GM19452 (cell line): ENCODE measurements around the gene PLXNA2.

Experiments
- ATAC-seq: cut with Tn5 transposase; IDR thresholded peaks from one replicate; pipeline ENCODE4 v1.9.1; 2021; ENCODE audit not compliant: unreplicated experiment

PLXNA2 gene

DNA sequence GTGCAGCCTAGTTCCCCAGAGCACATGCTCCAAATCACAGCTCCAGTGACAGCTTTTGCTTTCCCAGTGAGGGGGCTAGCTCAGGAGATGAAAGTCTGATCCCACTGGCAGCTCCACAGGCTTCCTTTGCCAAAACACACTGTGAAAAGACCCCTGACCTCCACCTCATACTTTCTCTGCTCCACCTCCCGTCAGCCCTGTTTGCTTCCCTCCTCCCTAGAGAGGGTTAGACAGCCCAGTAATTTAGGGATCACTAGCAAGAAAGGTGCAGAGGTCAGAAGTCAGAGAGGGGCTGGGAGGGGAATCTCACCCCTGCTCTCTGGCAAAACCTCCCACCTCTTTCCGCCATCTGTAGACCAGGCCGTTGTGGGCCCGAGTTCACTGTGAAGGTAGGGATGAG lies 62.8 kb downstream of the PLXNA2 start:
- no peak for ATAC-seq

DNA sequence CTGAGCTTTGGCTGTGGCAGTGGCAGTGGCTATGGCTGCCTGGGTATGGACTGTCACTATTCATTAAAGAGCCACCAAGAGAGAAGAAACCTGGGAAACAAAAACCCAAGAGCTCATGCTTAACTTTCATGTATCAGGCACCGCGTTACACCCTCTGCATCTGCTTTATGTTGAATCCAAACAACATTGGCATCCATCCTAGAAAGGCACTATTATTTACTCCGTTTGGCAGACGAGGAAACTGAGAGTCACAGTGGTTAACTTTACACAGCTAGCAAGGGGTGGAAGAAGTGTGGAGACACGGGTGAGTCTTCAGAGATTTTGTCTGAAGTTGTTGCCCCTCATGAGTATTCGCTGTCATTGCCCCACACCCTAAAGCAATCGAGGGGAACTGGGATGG lies 63.8 kb downstream of the PLXNA2 start:
- no peak for ATAC-seq

DNA sequence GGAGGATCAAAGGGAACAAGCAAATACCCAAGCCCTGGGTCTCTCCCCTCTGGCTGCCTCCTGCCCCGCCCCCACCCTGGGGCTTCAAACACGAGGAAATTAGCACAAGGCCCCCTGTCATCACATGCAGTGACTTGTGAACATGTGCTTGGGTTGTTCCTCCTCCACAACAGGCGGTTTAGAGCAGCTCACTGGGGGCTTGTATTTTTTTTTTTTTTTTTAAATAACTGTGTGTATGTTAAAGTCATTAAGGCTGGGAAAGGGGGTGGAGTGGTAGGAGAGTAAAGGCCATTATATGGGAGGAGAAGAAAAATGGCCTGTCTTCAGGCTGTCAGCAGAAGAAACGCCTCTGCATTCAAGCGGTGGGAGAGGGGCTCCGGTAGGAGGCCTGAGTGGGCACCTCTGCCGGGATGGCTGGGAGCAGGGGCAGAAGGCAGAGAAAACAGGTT lies 64.2 kb downstream of the PLXNA2 start:
- no peak for ATAC-seq

DNA sequence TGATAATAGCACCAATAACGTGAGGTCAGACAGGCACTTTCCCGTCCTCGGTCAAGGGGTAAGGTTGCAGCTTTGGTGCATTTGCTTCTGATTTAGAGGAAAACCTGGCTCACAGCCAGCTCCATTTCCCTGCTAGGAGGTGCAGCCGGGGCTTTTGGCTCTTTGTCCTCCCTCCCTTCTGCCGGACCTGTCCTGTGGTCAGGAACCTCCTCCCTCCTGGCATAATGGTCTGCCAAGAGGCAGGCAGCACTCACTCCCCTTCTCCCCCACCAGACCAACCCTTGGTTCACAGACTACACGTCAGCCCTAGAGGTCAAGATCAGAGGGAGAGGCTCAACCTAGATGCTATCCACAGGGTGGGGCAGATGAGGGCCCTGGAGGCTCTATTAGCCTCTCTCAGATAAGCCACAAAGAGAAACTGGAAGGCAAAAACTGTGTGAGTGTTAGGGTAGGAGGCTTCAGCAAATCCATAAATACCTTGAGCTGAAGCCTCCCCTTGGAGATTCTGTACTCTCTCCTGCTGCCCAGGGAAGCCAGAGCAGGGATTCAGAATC lies 64.8 kb downstream of the PLXNA2 start:
- ATAC-seq = no peak

DNA sequence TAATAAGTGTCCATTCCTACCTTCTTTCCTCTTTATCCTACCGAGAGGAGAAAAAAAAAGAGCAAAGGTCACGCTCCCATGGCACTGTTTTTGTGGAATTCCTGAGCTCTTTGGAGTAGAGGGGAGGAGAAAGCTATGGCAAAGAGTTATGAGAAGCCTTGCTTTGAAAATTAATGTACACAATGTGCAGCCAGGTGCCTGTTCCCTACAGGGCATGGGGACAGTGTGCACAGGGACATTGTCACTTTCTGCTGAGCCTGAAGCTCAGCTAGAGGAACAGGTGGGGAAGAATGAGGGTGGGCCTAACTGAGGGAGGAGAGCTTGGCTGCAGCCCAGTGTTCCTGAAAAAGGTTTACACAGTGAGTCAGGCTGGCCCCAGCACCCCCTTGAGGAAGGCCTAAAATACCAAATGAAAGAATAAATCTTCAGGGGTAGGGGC lies 66.1 kb downstream of the PLXNA2 start:
- no peak for ATAC-seq

DNA sequence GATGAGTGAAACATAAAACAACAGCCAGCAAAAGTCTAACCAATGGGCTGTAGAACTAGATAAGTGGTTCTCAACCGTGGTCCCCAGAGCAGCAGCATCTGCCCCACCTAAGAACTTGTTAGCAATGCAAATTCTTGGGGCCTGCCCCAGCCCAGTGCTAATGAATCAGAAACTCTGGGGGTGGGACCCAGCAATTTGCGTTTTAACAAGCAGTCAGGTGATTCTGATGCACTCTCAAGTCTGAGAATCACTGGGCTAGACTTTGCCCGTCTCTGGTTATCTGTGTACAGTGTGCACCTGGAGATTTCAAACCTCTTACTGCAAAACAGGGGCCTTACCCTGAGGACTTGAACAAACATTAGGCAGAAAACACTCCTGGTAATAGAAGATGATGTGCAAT lies 66.5 kb downstream of the PLXNA2 start:
- no peak for ATAC-seq

DNA sequence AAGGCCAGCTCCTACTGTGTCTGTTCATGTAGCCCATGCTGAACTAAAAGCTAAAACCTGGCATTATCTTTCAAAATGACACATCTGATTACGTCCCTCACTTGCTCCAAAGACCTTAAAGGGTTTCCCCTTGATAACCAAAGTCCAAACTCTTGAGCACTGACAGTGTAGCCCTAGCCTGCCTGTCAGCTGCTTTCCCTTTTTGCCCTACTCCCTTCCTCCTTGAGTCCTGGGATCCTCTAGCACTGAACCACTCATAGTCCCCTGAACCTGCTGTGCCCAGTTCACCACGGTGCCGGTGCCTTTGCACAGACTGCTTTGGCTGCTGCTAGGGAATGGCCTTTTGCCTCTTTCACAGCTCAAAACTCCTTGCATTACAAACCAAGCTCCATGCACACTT lies 67.5 kb downstream of the PLXNA2 start:
- ATAC-seq = no peak

DNA sequence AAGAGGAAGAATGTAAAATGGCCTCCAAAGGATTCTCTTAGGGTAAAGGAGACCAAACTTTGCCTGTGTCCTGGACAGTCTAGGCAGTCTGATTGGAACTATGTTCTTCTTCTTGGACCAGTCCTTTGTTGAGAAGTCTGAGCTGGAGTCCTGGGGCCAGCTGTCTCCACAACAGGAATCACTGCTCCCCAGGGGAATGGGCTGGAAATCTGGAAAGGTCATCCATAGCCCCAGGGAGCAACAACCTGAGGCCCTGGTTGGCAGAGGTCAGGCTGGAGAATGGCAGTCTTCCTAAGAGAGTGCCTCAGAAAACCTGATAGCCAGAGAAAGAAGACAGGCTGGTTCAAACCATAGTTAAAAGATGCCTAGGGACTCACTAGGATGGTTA lies 68.7 kb downstream of the PLXNA2 start:
- no peak for ATAC-seq

DNA sequence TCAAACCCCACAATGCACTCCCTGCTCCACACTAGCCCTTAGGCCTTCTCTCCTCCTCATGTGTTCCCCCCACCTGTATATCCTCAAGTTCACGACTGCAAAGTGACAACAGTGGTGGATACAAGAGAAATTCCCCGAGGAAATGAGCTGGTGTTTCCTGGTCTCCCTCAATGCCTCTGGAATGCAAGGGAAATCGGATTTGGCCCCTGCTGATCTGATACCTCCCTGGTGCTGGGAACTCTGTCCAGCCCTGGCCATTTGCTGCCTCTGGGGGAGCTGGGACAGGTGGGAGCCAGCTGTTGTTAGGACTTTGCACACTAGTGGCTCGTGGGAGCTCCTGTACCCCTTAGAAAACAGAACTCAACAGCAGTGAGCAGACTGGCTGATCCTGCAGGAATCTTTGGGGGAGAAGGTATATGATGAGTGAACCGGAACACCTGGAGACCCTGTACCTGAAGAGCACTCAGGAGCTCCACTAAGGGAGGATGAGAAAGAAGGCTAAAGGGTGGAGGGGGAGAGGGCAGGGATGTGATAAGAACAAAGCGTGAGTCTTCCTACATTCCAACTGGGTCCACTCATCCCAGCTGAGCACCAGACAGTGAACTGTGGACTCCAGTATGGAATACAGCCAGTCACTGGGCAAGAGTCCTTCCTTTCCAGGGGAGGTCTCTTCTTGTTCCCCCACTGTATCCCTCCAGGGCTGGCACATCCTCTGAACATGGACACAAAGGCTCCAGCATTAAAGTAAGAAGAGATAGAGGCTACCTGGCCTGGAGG lies 69.3 kb downstream of the PLXNA2 start:
- no peak for ATAC-seq

DNA sequence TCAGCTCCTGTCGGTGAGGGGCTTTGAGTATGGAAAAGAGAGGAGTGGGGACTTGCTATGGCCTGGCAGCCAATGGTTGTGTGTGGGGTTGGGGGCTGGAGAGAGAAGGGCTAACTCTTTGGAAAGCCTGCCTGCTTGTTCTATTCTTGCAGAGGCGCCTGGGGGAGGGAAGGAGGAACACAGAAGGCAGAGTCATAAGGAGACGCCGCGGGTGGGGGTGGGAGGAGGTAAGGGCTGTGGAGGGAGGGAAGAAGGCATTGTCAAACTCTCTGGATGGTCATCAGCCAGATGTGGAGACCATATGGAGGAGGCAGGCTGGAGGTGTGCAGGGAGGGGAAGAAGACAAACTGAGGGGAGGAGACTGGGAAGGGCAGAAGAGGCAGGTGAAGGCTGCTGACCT lies 70.0 kb downstream of the PLXNA2 start:
- ATAC-seq = no peak

DNA sequence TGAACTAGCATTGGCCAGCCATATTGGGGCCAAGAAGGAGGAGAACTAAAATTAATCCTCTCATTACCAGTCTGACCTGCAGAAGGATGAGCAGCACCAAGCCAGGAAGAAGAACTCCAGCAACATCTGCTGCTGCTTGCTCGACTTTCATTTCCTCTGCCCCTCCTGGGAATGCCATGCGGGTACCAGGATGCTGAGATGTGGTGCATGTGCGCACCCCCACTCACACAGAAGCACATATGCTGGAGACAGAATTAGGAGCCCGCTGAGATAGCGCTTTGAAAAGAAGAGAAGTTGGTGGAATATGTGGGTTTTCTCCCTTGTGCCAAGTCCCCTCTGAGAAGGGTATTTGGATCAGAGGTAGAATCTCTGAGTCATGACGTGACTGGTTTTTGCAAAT lies 70.4 kb downstream of the PLXNA2 start:
- no peak for ATAC-seq

DNA sequence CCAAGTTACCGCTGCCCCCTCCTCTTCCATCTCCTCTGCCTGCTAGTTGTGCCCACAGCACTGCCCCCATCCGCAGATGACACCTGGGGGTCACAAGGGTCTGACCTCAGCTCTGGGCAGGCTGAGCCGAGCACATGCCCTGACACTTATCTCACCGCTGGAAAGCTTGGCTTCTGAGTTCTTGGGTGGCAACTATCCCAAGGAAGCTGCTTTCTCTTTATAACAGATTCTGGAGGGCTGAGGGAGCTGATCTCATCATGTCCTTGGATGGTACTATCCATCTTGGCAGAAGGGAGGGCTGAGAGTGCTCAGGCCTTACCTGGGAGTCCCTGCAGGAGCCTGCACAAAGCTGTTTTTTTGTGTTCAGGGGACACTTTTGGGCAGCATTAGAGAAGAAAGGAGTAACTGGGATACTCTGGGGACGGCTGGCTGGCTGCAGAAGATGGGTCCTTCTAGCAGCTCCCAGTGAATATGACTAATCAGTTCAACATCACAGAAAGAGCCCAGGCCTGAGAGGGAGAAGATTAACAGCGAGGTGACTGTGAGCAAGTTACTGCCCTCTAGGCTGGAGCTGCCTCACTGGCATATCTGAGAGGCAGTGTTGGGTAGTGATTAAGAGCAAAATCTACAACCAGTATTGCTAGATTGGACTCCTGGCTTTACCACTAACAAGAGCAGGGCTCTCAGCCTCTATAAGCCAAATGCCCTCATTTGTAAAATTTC lies 71.6 kb downstream of the PLXNA2 start:
- ATAC-seq = no peak

DNA sequence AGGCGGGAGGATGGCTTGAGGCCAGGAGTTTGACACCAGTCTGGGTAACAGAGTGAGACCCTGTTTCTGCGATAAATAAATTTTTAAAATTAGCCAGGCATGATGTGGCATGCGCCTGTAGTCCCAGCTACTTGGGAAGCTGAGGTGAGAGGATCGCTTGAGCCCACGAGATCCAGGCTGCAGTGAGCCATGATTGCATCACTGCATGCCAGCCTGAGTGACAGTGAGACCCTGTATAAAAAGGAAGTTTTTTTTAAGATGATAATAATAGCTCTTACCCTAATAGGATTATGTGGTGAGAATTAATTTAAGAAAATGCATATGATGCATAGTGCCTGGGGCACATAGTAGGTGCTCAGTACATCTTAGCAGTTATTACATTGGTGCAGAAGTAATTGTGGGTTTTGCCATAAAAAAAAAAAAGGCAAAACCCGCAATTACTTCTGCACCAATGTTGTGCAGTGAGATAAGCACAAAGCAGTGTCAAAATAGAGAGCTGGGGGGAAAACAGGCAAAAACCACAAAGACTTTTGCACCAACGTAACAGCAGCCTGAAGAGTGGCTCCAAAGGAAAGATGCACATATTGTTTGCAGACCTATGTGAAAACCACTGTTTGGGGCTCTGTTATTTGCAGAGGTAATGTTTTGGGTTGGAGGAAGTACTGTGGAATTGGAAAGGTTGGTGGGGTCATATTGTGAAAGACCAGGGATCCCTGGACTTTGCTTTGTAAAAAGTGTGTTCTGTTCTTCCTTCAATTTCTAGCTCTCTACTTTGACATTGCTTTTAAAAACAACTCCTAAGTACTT lies 72.4 kb downstream of the PLXNA2 start:
- no peak for ATAC-seq

DNA sequence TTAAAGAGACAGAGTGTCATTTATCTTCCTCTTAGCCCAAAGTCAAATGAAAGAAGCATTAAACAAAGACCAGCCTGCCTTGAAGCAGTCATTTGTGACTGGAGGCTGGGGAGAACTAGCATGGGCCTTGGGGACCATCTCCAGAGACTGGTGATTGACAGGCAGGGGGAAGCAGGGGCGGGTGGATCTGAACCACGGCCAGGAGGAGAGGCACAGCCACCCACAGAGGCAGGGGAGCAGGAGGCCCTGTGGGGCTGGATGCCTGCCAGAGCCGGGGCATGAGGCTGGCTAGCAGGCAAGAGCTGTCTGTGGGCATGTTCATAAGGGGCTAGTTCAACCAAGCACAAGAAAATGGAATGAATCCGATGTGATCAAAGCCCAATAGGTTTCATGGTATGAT lies 73.9 kb downstream of the PLXNA2 start:
- no peak for ATAC-seq

DNA sequence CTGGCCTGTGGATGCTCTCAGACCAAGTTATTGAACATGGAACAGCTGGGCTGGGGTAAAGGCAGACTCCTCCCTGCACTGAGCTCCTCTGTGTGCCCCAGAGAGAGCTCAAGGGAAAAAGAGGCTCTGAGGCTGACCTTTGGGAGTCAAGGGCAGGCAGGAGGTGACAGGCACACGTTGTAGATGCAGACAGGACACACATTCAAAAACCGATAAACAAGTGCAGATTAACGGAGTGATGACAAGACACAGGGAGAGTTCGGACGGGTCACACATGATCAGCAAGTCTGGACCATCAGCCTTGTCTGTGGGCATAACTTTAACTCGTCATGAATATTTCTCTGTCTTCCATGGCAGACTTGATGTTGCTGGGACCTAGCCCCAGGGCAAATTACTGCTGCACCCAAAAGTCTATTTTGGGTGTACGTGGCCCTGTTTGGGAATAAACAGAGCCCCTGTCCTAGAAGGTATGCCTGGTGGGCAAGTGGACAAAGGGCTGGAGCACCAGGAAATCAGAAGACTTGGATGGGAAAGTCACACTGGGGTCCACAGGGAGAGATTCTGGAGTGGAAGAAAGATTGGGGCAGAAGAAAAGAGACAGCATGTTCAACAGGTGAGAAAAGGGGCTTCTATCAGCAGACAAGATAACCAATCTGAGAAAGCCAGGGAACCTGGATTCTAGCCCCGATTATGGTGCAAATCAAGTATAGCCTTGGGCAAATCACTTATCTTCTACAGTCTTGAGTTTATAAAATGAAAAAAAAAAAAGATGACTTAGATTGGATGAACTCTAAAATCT lies 74.9 kb downstream of the PLXNA2 start:
- no peak for ATAC-seq

DNA sequence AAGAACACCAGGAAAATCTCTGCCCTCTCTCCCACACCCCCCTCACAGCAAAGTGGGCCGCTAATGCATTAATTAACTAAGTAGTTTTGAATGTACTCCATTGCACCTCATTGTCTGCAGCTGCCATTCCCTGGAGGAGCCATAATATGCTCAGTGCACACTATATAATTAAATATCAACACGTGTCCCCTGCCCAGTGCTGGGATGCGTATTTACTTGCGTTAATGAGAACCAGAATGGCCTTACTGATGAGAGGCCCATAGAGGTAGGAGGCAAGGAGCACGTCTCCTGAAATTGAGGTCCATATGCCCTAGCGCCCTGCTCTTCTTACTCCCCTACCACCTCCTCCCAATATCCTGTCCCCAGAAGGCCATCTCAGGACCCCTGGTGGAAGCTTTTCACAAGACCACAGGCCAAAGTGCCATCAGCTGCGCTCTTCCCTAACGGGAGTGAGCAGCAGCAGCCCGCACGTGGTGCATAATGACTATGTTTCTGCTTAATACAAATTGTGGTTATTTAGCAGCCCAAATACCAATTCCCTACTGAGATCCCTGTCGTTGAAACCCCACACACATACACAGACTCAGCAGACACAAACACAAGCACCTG lies 76.8 kb downstream of the PLXNA2 start:
- ATAC-seq = no peak

DNA sequence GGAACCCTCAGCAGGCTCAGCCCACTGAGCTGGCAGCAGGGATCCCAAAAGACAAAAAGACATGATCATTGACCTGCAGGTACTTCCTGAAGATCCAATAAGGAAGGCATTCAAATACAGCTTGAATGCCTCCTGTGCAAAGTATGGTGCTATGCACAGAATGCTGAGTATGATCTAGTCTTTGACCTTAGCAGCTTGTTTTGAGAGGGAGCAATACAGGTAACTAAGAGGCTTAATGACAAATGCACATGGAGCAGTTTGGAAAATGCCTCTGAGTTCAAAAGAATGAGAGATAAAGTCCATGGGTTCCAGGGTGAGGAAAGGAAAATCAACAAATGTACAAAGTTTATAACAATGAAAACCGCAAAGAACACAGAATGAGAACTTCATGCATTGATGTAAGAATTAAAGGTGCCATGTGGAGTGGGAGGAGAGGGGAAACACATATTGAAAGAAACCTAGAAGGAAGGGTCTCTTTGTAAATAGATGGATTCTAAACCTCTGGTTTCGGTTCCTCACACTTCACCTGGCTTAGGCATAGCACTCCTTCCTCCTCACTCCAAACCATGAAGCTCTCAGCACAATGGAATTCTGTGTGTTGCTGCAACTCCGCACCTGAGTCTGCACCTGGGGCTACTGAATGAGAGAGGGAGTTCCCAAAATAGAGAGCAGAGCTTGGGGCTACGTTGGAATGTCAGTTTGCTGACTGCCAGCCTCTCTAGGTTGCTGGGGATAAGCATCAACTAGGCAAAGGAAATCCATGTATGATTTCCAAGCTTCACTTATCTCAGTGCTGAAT lies 77.6 kb downstream of the PLXNA2 start:
- ATAC-seq = no peak

DNA sequence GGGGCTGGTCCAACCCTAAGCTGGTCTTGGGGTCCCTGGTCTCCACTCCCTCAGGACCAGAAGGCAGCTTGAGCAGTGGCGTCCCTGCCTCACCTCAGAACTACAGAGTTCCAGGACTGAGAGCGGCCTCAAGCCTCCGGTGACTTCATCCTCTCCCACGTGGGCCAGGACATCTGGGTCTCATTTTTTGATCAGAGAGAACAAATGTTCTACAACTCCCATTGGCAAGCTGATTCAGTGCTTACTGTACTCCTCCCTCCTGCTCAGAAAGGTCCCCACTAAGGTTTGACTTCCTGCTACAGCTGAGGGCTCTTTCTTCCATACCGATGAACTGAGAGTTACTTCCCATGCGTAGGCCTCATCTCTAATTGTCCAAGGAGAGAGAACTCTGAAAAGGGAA lies 78.5 kb downstream of the PLXNA2 start:
- no peak for ATAC-seq

DNA sequence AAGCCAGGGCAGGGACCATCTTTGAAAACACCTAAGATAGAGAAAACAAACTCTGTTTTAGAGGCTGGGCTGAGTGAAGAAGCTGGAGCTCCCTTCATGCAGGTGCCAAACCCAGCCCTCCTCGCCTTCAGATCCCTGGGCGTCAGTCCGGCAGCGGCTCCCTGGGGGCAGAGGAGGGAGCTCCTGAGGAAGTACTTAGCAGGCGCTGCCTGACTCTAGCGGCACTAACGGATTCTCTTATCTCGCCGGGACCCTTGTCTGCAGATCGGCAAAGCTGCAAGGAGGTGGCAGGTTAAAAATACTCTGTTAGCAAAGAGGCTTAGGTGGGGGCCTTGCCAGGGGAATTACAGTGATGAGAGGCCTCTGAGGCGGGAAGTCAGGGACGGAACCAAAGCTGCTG lies 79.6 kb downstream of the PLXNA2 start:
- no peak for ATAC-seq
